ENCODE data around the gene RPL37A.

The RPL37A gene

GRCh38 chr2:216503697-216504375 lies 5.2 kb downstream of the RPL37A start:
- DNase-seq (no peak), ATAC-seq (ENCODE audit: insufficient read depth, low read depth) (no peak)
- no peak overlapping the region for H3K4me3 ChIP-seq (ENCODE audit: low read depth in 1 of 2, low read length in 2 of 2)
- no peaks in the 10 kb centered on the region for H3K27me3 ChIP-seq (ENCODE audit: insufficient read depth, low read length, poor library complexity)
- no peaks in the 10 kb centered on the region for H3K9me3 ChIP-seq (ENCODE audit: insufficient read depth, low read length, severe bottlenecking)
- no peak overlapping the region for H3K9ac ChIP-seq (ENCODE audit: low read depth, low read length)
- no peak for TF ChIP-seq EZH2 (IDR thresholded peaks at IDR 0.05; ENCODE audit: borderline replicate concordance, low read depth, low read length, severe bottlenecking)
- no peak for TF ChIP-seq CTCF (IDR thresholded peaks at IDR 0.05; ENCODE audit: borderline replicate concordance, extremely low read depth, low read length, poor library complexity, severe bottlenecking)
- peaks cover 25% of the 10 kb centered on the region for H3K4me1 ChIP-seq (ENCODE audit: insufficient read depth, low read length)
- peaks cover 41% of the 10 kb centered on the region for H3K79me2 ChIP-seq (ENCODE audit: insufficient read depth, low read length)
- no peak overlapping the region for H3K27ac ChIP-seq (ENCODE audit: low read length)
- H3K4me2 ChIP-seq (ENCODE audit: insufficient read depth, low read length) = no peak overlapping the region
- H2AFZ ChIP-seq (ENCODE audit: low read depth, low read length) = no peak overlapping the region
- H4K20me1 ChIP-seq (ENCODE audit: insufficient read depth, low read length) = peaks cover 54% of the 10 kb centered on the region
- peaks cover 82% of the 10 kb centered on the region for H3K36me3 ChIP-seq (ENCODE audit: insufficient read depth, low read length)

DNA sequence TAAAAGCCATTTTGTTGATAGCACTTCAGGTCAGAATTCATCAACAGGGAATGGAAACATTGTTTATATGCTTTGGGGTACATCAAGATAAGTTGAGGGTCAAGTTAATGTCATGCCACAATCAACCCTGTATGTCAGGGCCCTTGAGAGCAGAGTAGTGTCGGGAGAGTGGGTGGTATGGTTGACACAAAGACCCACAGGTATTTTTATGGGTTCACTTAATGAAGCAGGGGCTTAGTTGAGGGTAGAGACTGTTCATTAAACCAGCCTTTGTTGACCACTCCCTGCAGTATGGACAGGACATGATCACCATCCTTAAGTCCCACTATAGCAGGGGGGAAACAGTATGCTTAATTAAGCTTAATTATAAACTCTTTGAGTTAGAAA lies 5.7 kb downstream of the RPL37A start:
- no peak overlapping the region for H3K9ac ChIP-seq (ENCODE audit: low read depth, low read length)
- H3K79me2 ChIP-seq (ENCODE audit: insufficient read depth, low read length) = peaks cover 35% of the 10 kb centered on the region
- H3K4me2 ChIP-seq (ENCODE audit: insufficient read depth, low read length) = no peak overlapping the region
- H2AFZ ChIP-seq (ENCODE audit: low read depth, low read length) = no peak overlapping the region
- H4K20me1 ChIP-seq (ENCODE audit: insufficient read depth, low read length) = peaks cover 49% of the 10 kb centered on the region
- peaks cover 81% of the 10 kb centered on the region for H3K36me3 ChIP-seq (ENCODE audit: insufficient read depth, low read length)
- TF ChIP-seq CTCF (IDR thresholded peaks at IDR 0.05; ENCODE audit: borderline replicate concordance, extremely low read depth, low read length, poor library complexity, severe bottlenecking) (no peak), EZH2 (IDR thresholded peaks at IDR 0.05; ENCODE audit: borderline replicate concordance, low read depth, low read length, severe bottlenecking) (no peak)
- no peak for DNase-seq
- no peaks in the 10 kb centered on the region for H3K9me3 ChIP-seq (ENCODE audit: insufficient read depth, low read length, severe bottlenecking)
- H3K27ac ChIP-seq (ENCODE audit: low read length) = no peak overlapping the region
- no peak overlapping the region for H3K4me3 ChIP-seq (ENCODE audit: low read depth in 1 of 2, low read length in 2 of 2)
- H3K4me1 ChIP-seq (ENCODE audit: insufficient read depth, low read length) = peaks cover 24% of the 10 kb centered on the region
- peak; percentile 12; the same call in 1 of the 3 replicates for ATAC-seq (ENCODE audit: insufficient read depth, low read depth)
- H3K27me3 ChIP-seq (ENCODE audit: insufficient read depth, low read length, poor library complexity) = no peaks in the 10 kb centered on the region

GRCh38 chr2:216505133-216506106 lies 6.8 kb downstream of the RPL37A start:
- H3K4me1 ChIP-seq (ENCODE audit: insufficient read depth, low read length) = peaks cover 13% of the 10 kb centered on the region
- no peaks in the 10 kb centered on the region for H3K9me3 ChIP-seq (ENCODE audit: insufficient read depth, low read length, severe bottlenecking)
- DNase-seq (no peak), ATAC-seq (ENCODE audit: insufficient read depth, low read depth) (no peak)
- no peak overlapping the region for H3K4me3 ChIP-seq (ENCODE audit: low read depth in 1 of 2, low read length in 2 of 2)
- peaks cover 39% of the 10 kb centered on the region; the same call in 1 of the 2 replicates for H4K20me1 ChIP-seq (ENCODE audit: insufficient read depth, low read length)
- H3K9ac ChIP-seq (ENCODE audit: low read depth, low read length) = no peak overlapping the region
- no peak overlapping the region for H3K4me2 ChIP-seq (ENCODE audit: insufficient read depth, low read length)
- no peaks in the 10 kb centered on the region for H3K27me3 ChIP-seq (ENCODE audit: insufficient read depth, low read length, poor library complexity)
- no peak overlapping the region for H3K27ac ChIP-seq (ENCODE audit: low read length)
- TF ChIP-seq CTCF (IDR thresholded peaks at IDR 0.05; ENCODE audit: borderline replicate concordance, extremely low read depth, low read length, poor library complexity, severe bottlenecking) (no peak), EZH2 (IDR thresholded peaks at IDR 0.05; ENCODE audit: borderline replicate concordance, low read depth, low read length, severe bottlenecking) (no peak)
- H3K79me2 ChIP-seq (ENCODE audit: insufficient read depth, low read length) = peaks cover 25% of the 10 kb centered on the region
- peaks cover 76% of the 10 kb centered on the region for H3K36me3 ChIP-seq (ENCODE audit: insufficient read depth, low read length)
- no peak overlapping the region for H2AFZ ChIP-seq (ENCODE audit: low read depth, low read length)
